Measurements from ENCODE around the gene KCNK1. TPM values are rescaled to one million over a fixed set of nuclear protein-coding genes. Genes with fewer than 3 reads are reported as not detected.

KCNK1 gene
- total RNA-seq, 1 experiment from 2014 or later, result 60.6 TPM

DNA sequence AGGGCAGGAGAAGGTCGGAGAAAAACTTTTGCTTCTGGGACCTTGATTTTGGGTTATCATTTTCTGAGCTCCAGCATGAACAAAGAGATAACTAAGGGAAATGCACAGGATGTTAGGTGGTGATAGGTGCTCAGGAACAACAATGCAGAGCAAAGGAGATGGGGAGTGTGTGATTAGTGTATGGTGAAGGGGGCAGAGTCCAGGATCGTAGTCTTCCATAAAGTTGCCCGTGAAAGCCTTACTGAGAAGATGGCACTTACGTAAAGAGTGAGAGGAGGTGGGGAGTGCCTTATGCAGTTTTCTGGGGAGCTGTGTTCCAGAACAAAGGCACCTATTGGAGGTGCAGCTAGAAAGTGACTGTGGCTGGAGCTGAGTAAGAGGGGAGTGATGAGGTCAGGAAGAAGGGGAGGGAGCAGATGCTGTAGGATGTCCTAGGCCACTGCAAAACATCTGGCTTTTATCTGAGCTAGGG lies 11.6 kb downstream of the KCNK1 start:
- H3K79me2 ChIP-seq (ENCODE audit: low read depth), result peaks cover 94% of the 10 kb centered on the region

DNA sequence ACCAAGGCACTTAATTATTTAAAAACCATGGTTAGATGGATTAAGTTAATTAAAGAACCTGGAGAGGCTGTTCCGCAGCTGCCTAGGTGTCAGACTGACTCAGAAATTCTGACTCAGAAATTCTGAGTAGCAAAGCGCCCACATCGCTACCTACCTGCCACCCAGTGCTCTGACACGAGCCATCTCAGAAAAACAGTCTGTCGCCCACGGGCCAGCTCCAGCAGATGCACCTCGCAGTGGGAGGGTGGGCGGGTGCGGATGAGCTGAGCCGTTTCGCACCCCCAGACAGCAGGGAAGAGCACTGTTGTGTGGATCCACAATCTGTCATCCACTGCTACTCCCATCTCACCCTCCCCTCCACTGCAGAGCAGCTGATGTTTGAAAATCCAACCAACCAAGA lies 13.5 kb downstream of the KCNK1 start:
- POLR2A ChIA-PET (ENCODE audit: unreplicated experiment), result interaction anchor here (0.6 kb wide), 1 partner anchor 17 kb away, joined by 8 read pairs; no protein-coding TSS in a partner anchor
- Histone ChIP-seq H3K27ac (no peak overlapping the region), H3K4me2 (no peak overlapping the region), H2AFZ (no peak overlapping the region), H3K79me2 (ENCODE audit: low read depth) (peaks cover 93% of the 10 kb centered on the region), H3K9me3 (ENCODE audit: insufficient read depth, low read depth) (no peaks in the 10 kb centered on the region), H3F3A (ENCODE audit: insufficient read depth, low read depth) (peaks cover 4% of the 10 kb centered on the region; the same call in 1 of the 2 replicates), H3K4me1 (replicated peaks; ENCODE audit: insufficient read depth) (no peaks in the 10 kb centered on the region; the same call in 1 of the 2 replicates), H3K9me2 (ENCODE audit: insufficient read depth) (no peaks in the 10 kb centered on the region), H3K36me3 (ENCODE audit: low read depth) (peaks cover 41% of the 10 kb centered on the region), H3K4me3 (no peak overlapping the region), H3K27me3 (ENCODE audit: insufficient read depth, low read depth) (no peaks in the 10 kb centered on the region), H4K20me1 (ENCODE audit: insufficient read depth) (no peaks in the 10 kb centered on the region; the same call in 1 of the 2 replicates)
- DNase-seq, result no peak
- intact Hi-C loops (cut with micrococcal nuclease; ENCODE audit: unreplicated experiment), result no loop called here
- no peak for TF ChIP-seq EZH2 (IDR thresholded peaks at IDR 0.05; ENCODE audit: low read depth)
- TF ChIP-seq, protein P1, sequence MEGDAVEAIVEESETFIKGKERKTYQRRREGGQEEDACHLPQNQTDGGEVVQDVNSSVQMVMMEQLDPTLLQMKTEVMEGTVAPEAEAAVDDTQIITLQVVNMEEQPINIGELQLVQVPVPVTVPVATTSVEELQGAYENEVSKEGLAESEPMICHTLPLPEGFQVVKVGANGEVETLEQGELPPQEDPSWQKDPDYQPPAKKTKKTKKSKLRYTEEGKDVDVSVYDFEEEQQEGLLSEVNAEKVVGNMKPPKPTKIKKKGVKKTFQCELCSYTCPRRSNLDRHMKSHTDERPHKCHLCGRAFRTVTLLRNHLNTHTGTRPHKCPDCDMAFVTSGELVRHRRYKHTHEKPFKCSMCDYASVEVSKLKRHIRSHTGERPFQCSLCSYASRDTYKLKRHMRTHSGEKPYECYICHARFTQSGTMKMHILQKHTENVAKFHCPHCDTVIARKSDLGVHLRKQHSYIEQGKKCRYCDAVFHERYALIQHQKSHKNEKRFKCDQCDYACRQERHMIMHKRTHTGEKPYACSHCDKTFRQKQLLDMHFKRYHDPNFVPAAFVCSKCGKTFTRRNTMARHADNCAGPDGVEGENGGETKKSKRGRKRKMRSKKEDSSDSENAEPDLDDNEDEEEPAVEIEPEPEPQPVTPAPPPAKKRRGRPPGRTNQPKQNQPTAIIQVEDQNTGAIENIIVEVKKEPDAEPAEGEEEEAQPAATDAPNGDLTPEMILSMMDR (conservative IDR thresholded peaks at IDR 0.05), result no peak
- CTCF ChIA-PET, result no interaction called here
- no TSS peak for BruUV-seq (replicated peaks)

More for the DNA sequence above, 11.6 kb downstream of the KCNK1 start:
- H3K36me3 ChIP-seq (ENCODE audit: low read depth), result peaks cover 40% of the 10 kb centered on the region
- no peaks in the 10 kb centered on the region for H3K9me2 ChIP-seq (ENCODE audit: insufficient read depth)
- H3K4me3 ChIP-seq, result no peak overlapping the region
- peaks cover 4% of the 10 kb centered on the region; the same call in 1 of the 2 replicates for H3F3A ChIP-seq (ENCODE audit: insufficient read depth, low read depth)
- H3K4me2 ChIP-seq, result no peak overlapping the region
- no peak overlapping the region for H3K27ac ChIP-seq
- H3K9me3 ChIP-seq (ENCODE audit: insufficient read depth, low read depth), result no peaks in the 10 kb centered on the region
- no peaks in the 10 kb centered on the region; the same call in 1 of the 2 replicates for H3K4me1 ChIP-seq (replicated peaks; ENCODE audit: insufficient read depth)
- no peak overlapping the region for H2AFZ ChIP-seq
- TF ChIP-seq, protein P1 (conservative IDR thresholded peaks at IDR 0.05), result no peak
- no peak for TF ChIP-seq EZH2 (IDR thresholded peaks at IDR 0.05; ENCODE audit: low read depth)
- no peak for DNase-seq
- H4K20me1 ChIP-seq (ENCODE audit: insufficient read depth), result no peaks in the 10 kb centered on the region; the same call in none of the 2 replicates
- intact Hi-C loops (cut with micrococcal nuclease; ENCODE audit: unreplicated experiment), result no loop called here
- BruUV-seq (replicated peaks), result no TSS peak
- H3K27me3 ChIP-seq (ENCODE audit: insufficient read depth, low read depth), result no peaks in the 10 kb centered on the region
- CTCF ChIA-PET, result no interaction called here
- POLR2A ChIA-PET (ENCODE audit: unreplicated experiment), result no interaction called here

DNA sequence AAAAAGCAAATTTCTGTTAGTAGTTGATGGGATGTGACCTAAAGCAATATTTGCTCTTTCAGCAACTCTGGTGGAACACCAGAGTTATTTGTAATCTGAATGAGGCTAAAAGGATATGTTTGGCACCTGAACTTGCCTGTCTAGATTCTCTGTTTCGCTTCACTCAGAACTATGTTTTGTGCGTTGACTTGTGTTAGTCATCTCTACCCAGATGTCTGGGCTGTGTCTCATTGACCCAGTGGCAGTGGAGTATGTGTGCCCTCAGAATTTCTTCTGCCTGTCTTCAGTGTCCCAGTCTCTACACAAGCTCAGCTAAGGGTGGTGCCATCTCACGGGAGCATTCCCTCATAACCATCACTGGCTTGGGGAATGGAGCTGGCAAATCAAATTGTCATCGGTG lies 13.9 kb downstream of the KCNK1 start:
- Histone ChIP-seq H3K27me3 (ENCODE audit: insufficient read depth, low read depth) (no peaks in the 10 kb centered on the region), H3K4me3 (no peak overlapping the region), H4K20me1 (ENCODE audit: insufficient read depth) (no peaks in the 10 kb centered on the region; the same call in 1 of the 2 replicates), H3K4me1 (replicated peaks; ENCODE audit: insufficient read depth) (no peaks in the 10 kb centered on the region; the same call in 1 of the 2 replicates), H3K9me2 (ENCODE audit: insufficient read depth) (no peaks in the 10 kb centered on the region), H3F3A (ENCODE audit: insufficient read depth, low read depth) (peaks cover 4% of the 10 kb centered on the region; the same call in 1 of the 2 replicates), H3K36me3 (ENCODE audit: low read depth) (peaks cover 37% of the 10 kb centered on the region), H3K9me3 (ENCODE audit: insufficient read depth, low read depth) (no peaks in the 10 kb centered on the region), H2AFZ (no peak overlapping the region), H3K79me2 (ENCODE audit: low read depth) (peaks cover 93% of the 10 kb centered on the region), H3K27ac (no peak overlapping the region), H3K4me2 (no peak overlapping the region)
- CTCF ChIA-PET, result no interaction called here
- DNase-seq, result peak; percentile 28 to 30
- intact Hi-C loops (cut with micrococcal nuclease; ENCODE audit: unreplicated experiment), result no loop called here
- no peak for TF ChIP-seq EZH2 (IDR thresholded peaks at IDR 0.05; ENCODE audit: low read depth)
- TF ChIP-seq, protein P1 (conservative IDR thresholded peaks at IDR 0.05), result no peak
- POLR2A ChIA-PET (ENCODE audit: unreplicated experiment), result interaction anchor here (0.6 kb wide), 1 partner anchor 17 kb away, joined by 8 read pairs; no protein-coding TSS in a partner anchor
- BruUV-seq (replicated peaks), result no TSS peak
